Heart right ventricle (tissue), 16 donors: ENCODE results near the gene AGBL1. TPM values are rescaled to one million over a fixed set of nuclear protein-coding genes. Genes with fewer than 3 reads are reported as not detected.
"Not testable (repeated sequence)": the region's sequence is repeated elsewhere in the genome, so short reads cannot be mapped to it uniquely, and the experiment has no call there.

Experiments
- ATAC-seq, 8 donors: fragments of 200-7000 bp; cut with Tn5 transposase; one replicate each; pipeline ENCODE4 v1.9.1; 2020; ENCODE audit warnings: mild to moderate bottlenecking in 8 of 8, moderate library complexity in 8 of 8, moderate number of reproducible peaks in 1 of 8
- DNase-seq, 2 donors: peaks; one replicate each; pipeline ENCODE4 v3.0.0-alpha.2; 2020
- H3K27ac ChIP-seq, 10 donors: fragments of 200-600 bp; sonication (generic) in 2 of 10; one replicate each; pipeline versions ENCODE4 v1.5.0 to v1.8.0; 2020 to 2022; ENCODE audit warnings: mild to moderate bottlenecking in 3 of 10
- H3K27me3 ChIP-seq, 7 donors: fragments of 200-600 bp; one replicate each; pipeline ENCODE4 v1.8.0; 2021 to 2022; ENCODE audit warnings: mild to moderate bottlenecking in 2 of 7
- H3K36me3 ChIP-seq, 9 donors: fragments of 200-600 bp; sonication (generic) in 1 of 9; one replicate each; pipeline versions ENCODE4 v1.5.0 to v1.8.0; 2020 to 2022; ENCODE audit warnings: mild to moderate bottlenecking in 2 of 9
- H3K4me1 ChIP-seq, 9 donors: fragments of 200-600 bp; sonication (generic) in 1 of 9; one replicate each; pipeline versions ENCODE4 v1.5.0 to v1.8.0; 2020 to 2022; ENCODE audit warnings: mild to moderate bottlenecking in 4 of 9
- H3K4me3 ChIP-seq, 10 donors: fragments of 200-600 bp; sonication (generic) in 2 of 10; one replicate each; pipeline versions ENCODE4 v1.5.0 to v1.8.0; 2020 to 2022; ENCODE audit warnings: mild to moderate bottlenecking in 7 of 10, moderate library complexity in 2 of 10
- H3K9me3 ChIP-seq, 11 donors: fragments of 200-600 bp in 10 of 11; sonication (generic) in 2 of 11; one replicate each; pipeline versions ENCODE4 v1.5.0 to v1.8.0; 2013 to 2022; ENCODE audit warnings: mild to moderate bottlenecking in 2 of 11, control low read depth in 1 of 11, moderate library complexity in 1 of 11
- whole genome bisulfite sequencing, 2 donors: extraction: QIAGEN DNeasy Blood & Tissue Kit; methylation state at CpG; one replicate each; pipeline ENCODE4 v1.1.7; 2013; ENCODE audit warnings: inconsistent platforms in 1 of 2; 5-methylcytosine and 5-hydroxymethylcytosine counted together
- intact Hi-C, 10 donors: fragments of 100-400 bp; cut with DNase I; formaldehyde crosslinking; loops; one replicate each; pipeline versions ENCODE4 v1.11.1 to v1.14.2; 2022
- polyA plus RNA-seq, 2 donors: library from polyadenylated mRNA; stranded (reverse); fragments of 200-250 nt; gene quantifications; one replicate each; pipeline ENCODE4 v1.2.3, GENCODE V29; 2013
- total RNA-seq, 10 donors: library from RNA; stranded (reverse); fragmentation: NEBNext Ultra II Directional in 3 of 10; extraction: Animal tissue kit (Norgen Biotek cat#: 25700) in 3 of 10; gene quantifications; one replicate each; pipeline versions ENCODE4 v1.2.1 to v1.2.4, GENCODE V29; 2021 to 2023
- TF ChIP-seq, protein P1 (sequence below), 9 donors: fragments of 200-600 bp; sonication (generic) in 2 of 9; IDR thresholded peaks; one replicate each; pipeline versions ENCODE4 v1.5.0 to v1.8.0; 2021 to 2022; ENCODE audit warnings: antibody characterized with exemption in 9 of 9, mild to moderate bottlenecking in 5 of 9, moderate library complexity in 1 of 9
- donor health status: Arrhythmogenic right ventricular cardiomyopathy.
- donor health status: ischemic (EF 13 %, LVEDD 7.1; RV severe dilation, severe dysfunction).
- donor health status: healthy with polysubstance abuse.
- donor health status: DM: no; HTN: yes; CAD: no.
- donor health status: DM: no; HTN: no; CAD: no.
- donor health status: ischemic (EF 25% LVEDD 6.9; RV normal size, moderate dysfunction).
- donor health status: ischemic (EF 25% LVEDD 5.7; RV mildly dilated, moderate dysfunction).
- donor health status: healthy.
- donor health status: DM: yes; HTN: yes; CAD: no.
- donor health status: Ischemic cardiomyopathy.
- donor health status: ischemic (EF 35%, LVEDD 5.7; RV mildly dilated, moderate dysfunction).
- donor health status: nonischemic (EF 11% LVEDD 7.7; RV severe dilation, severe dysfunction).
- donor health status: DM: yes; HTN: yes; CAD: no.
- donor health status: PGD.
- donor health status: ischemic (EF 29% LVEDD 5.4; RV normal size, mild dysfunction).
- donor health status: nonischemic (EF 23%, LVEDD 6.1; RV moderate dilation, normal function).

AGBL1 gene
- total and polyA plus RNA-seq, 12 donors: 0.02 to 0.13 (median 0.09) TPM; not detected in 7

DNA sequence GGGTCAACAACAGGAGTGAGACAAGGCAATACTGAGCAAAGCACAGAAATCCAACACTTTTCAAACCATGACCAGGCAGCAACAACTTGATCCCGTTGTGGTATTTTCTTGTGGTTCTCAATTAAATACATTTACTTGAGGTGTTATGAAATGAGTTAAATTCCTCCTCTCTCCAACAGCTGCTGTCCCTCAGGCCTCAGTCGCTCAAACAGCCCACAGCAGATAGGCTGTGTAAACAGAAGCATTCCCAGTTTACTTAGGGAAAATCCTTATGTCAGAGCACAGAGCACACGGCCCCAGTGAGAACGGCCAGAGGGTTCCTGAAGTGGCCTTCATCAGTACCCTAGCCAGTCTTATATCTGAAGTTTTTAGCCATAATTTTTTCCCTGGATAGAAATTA lies 359.9 kb downstream of the AGBL1 start:
- TF ChIP-seq, protein P1, sequence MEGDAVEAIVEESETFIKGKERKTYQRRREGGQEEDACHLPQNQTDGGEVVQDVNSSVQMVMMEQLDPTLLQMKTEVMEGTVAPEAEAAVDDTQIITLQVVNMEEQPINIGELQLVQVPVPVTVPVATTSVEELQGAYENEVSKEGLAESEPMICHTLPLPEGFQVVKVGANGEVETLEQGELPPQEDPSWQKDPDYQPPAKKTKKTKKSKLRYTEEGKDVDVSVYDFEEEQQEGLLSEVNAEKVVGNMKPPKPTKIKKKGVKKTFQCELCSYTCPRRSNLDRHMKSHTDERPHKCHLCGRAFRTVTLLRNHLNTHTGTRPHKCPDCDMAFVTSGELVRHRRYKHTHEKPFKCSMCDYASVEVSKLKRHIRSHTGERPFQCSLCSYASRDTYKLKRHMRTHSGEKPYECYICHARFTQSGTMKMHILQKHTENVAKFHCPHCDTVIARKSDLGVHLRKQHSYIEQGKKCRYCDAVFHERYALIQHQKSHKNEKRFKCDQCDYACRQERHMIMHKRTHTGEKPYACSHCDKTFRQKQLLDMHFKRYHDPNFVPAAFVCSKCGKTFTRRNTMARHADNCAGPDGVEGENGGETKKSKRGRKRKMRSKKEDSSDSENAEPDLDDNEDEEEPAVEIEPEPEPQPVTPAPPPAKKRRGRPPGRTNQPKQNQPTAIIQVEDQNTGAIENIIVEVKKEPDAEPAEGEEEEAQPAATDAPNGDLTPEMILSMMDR (IDR thresholded peaks at IDR 0.05): no peak
- 24 to 27% methylated on average over 4 of the region's 4 CpGs for WGBS, 2 donors
- H3K36me3 ChIP-seq: no peaks in the 10 kb centered on the region

DNA sequence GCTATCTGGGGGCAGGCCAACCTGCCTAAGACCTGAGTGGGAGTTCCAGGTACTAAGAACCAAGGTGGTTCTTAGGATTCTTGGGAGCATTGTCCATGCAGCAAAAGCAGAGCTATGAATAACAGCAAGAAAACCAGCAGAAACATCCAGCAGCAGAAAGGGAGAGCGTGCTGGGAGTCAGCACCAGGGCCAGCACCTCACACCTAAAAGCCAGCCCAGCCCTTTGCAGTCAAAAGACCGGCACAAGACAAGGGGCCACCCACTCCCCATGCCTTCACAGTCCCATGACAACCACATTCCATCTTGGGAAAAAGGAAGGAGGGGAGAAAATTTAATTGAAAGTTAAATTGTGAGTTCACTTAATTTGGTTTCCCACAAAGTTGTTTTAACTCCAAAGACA lies 364.9 kb downstream of the AGBL1 start:
- DNase-seq: no peak
- H3K36me3 ChIP-seq: no peaks in the 10 kb centered on the region
- ATAC-seq: no peak
- TF ChIP-seq, protein P1 (IDR thresholded peaks at IDR 0.05): no peak
- no peaks in the 10 kb centered on the region for H3K9me3 ChIP-seq
- no peak overlapping the region for H3K27ac ChIP-seq
- WGBS, 2 donors: 6 to 9% methylated on average over 2 of the region's 2 CpGs
- H3K4me1 ChIP-seq: no peaks in the 10 kb centered on the region
- H3K27me3 ChIP-seq: peaks cover 0 to 11% (median 0%) of the 10 kb centered on the region in 7 donors
- H3K4me3 ChIP-seq: no peak overlapping the region
- intact Hi-C loops: loop anchor here in 1 of 10 donors (10.0 kb wide), 1 partner anchor 60 kb away; no protein-coding TSS in a partner anchor

More for the DNA sequence above, 359.9 kb downstream of the AGBL1 start:
- no peak for ATAC-seq
- no peak overlapping the region for H3K27ac ChIP-seq
- intact Hi-C loops: loop anchor here in 2 of 10 donors (10.0 kb wide), 2 partner anchors 55 kb away; no protein-coding TSS in a partner anchor
- H3K4me1 ChIP-seq: no peaks in the 10 kb centered on the region
- H3K9me3 ChIP-seq: no peaks in the 10 kb centered on the region
- H3K27me3 ChIP-seq: no peaks in the 10 kb centered on the region
- DNase-seq: no peak
- no peak overlapping the region for H3K4me3 ChIP-seq

DNA sequence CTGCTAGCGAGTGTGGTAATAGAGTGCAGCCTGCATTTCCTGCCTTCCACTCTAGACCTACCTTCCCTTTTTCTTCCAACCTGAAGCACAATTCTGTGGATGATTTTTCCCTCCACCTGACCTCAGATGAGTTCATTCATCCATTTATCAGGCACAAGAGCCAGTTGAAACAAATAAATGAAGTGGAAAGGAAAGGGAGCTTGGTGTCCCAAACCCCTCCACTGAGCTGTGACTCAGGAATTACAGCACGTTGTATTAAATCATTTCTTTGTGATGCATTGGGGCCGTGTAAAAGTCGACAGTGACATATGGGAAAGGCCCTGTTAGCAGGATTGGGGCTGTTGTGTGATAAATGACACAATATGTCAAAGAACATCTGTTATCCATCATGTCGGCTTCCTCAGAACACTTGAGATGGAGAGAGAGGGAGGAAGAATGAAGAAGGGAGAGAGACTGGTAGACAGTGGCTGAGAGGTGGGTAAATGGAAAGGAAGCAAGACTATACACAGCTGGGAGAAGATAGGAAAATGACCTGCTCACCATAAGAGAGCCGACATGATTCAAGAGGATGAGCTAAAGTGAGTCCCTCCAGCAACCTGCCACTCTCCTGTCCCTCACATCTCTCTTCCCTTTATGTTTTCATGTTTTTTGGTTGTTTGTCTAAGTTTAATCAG lies 366.0 kb downstream of the AGBL1 start:
- whole genome bisulfite sequencing, 2 donors: 43 to 48% methylated on average over 6 of the region's 6 CpGs
- Histone ChIP-seq H3K4me1 (no peaks in the 10 kb centered on the region), H3K27ac (no peak overlapping the region), H3K27me3 (peaks cover 0 to 11% (median 0%) of the 10 kb centered on the region in 7 donors), H3K36me3 (no peaks in the 10 kb centered on the region), H3K9me3 (no peaks in the 10 kb centered on the region), H3K4me3 (no peak overlapping the region)
- intact Hi-C loops: loop anchor here in 1 of 10 donors (10.0 kb wide), 1 partner anchor 61 kb away; no protein-coding TSS in a partner anchor
- ATAC-seq (no peak), DNase-seq (no peak)
- TF ChIP-seq, protein P1 (IDR thresholded peaks at IDR 0.05): no peak

DNA sequence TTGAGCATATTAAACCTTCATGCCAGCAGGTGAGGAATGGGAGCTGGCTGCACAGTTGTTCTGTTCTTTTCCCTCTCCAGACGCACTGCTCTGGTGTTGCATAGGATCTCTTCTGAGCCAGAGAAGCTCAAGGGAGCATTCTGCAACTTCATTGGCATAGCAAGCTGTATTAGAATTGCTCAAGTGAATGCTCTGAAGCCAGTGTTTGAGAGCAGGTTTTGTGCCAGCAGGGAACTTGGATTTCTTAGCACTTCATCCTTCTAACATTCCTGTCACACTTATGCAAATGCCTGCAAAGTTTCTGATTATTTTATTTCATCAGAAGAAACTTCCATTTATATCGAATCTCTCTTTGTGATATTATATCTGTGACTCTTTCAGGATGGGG lies 366.6 kb downstream of the AGBL1 start:
- TF ChIP-seq, protein P1 (IDR thresholded peaks at IDR 0.05): no peak
- Histone ChIP-seq H3K4me3 (no peak overlapping the region), H3K27ac (no peak overlapping the region), H3K27me3 (peaks cover 0 to 11% (median 0%) of the 10 kb centered on the region in 7 donors), H3K36me3 (no peaks in the 10 kb centered on the region), H3K9me3 (no peaks in the 10 kb centered on the region), H3K4me1 (no peaks in the 10 kb centered on the region)
- intact Hi-C loops: loop anchor here in 1 of 10 donors (10.0 kb wide), 1 partner anchor 61 kb away; no protein-coding TSS in a partner anchor
- DNase-seq: no peak
- WGBS, 2 donors: 51 to 59% methylated on average over 2 of the region's 2 CpGs
- ATAC-seq: peak in 1 of 8 donors; percentile 17

DNA sequence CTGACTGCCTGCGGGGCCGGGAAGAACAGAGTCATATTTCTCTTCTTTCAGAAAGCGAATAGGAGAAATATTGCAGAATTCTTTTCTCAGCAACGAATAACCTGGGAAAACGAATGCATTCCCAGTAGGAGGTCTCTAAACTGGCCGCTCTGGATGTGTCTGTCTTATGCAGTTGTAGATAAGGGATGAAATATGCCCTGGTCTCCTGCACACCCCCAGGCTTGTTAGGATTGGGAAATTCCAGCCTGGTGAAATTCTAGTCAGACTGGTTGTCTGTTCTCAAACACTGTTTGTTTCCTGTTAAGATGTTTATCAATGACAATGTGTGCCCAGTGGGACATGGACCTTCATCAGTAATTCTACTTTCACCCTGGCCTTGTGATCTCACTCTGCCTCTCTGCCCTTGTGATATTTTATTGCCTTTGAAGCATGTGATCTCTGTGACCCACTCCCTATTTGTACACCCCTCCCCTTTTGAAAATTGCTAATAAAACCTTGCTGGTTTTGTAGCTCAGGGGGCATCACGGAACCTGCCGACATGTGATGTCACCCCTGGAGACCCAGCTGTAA lies 385.9 kb downstream of the AGBL1 start:
- H3K27me3 ChIP-seq, H3K4me1 ChIP-seq, H3K36me3 ChIP-seq, ATAC-seq, H3K27ac ChIP-seq, DNase-seq, intact Hi-C loops, H3K4me3 ChIP-seq: not testable (repeated sequence)
- H3K9me3 ChIP-seq: peaks cover 0 to 49% (median 10%) of the 10 kb centered on the region in 11 donors
- 86 to 91% methylated on average over 8 of the region's 8 CpGs for WGBS, 2 donors
